ENCODE data around the gene SLC37A2. TPM values are rescaled to one million over a fixed set of nuclear protein-coding genes. Genes with fewer than 3 reads are reported as not detected.
A peak's percentile ranks its signal among the peaks of the same experiment; 100 is the strongest.

SLC37A2 gene
- total and polyA plus RNA-seq, 2 of the 13 experiments (the other 11 are each of a cell fraction or from before 2014, with no cell fraction given), result 4.6 to 7.1 TPM

GRCh38 chr11:125123947-125124617, 61.0 kb downstream of the SLC37A2 start (continued):
- TF ChIP-seq ZNF512 (CRISPR knock-in tag; IDR thresholded peaks at IDR 0.05), result no peak
- no peak for TF ChIP-seq ZNF160 (CRISPR knock-in tag; IDR thresholded peaks at IDR 0.05)
- TF ChIP-seq BRCA1 (CRISPR knock-in tag; IDR thresholded peaks at IDR 0.05), result no peak
- no peak for TF ChIP-seq CAMTA2 (CRISPR knock-in tag; IDR thresholded peaks at IDR 0.05; ENCODE audit: borderline replicate concordance)
- TF ChIP-seq GABPB1 (CRISPR knock-in tag; IDR thresholded peaks at IDR 0.05), result peak; percentile 87
- TF ChIP-seq ZNF607 (CRISPR knock-in tag; IDR thresholded peaks at IDR 0.05; ENCODE audit: borderline replicate concordance), result no peak
- TF ChIP-seq ZBTB37 (CRISPR knock-in tag; IDR thresholded peaks at IDR 0.05), result no peak
- TF ChIP-seq, protein P1, sequence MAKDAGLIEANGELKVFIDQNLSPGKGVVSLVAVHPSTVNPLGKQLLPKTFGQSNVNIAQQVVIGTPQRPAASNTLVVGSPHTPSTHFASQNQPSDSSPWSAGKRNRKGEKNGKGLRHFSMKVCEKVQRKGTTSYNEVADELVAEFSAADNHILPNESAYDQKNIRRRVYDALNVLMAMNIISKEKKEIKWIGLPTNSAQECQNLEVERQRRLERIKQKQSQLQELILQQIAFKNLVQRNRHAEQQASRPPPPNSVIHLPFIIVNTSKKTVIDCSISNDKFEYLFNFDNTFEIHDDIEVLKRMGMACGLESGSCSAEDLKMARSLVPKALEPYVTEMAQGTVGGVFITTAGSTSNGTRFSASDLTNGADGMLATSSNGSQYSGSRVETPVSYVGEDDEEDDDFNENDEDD (CRISPR knock-in tag; IDR thresholded peaks at IDR 0.05; ENCODE audit: borderline replicate concordance), result no peak
- TF ChIP-seq ZBTB7B (CRISPR knock-in tag; IDR thresholded peaks at IDR 0.05), result no peak
- no peak for TF ChIP-seq ZFP62 (CRISPR knock-in tag; IDR thresholded peaks at IDR 0.05)
- TF ChIP-seq, protein P2, sequence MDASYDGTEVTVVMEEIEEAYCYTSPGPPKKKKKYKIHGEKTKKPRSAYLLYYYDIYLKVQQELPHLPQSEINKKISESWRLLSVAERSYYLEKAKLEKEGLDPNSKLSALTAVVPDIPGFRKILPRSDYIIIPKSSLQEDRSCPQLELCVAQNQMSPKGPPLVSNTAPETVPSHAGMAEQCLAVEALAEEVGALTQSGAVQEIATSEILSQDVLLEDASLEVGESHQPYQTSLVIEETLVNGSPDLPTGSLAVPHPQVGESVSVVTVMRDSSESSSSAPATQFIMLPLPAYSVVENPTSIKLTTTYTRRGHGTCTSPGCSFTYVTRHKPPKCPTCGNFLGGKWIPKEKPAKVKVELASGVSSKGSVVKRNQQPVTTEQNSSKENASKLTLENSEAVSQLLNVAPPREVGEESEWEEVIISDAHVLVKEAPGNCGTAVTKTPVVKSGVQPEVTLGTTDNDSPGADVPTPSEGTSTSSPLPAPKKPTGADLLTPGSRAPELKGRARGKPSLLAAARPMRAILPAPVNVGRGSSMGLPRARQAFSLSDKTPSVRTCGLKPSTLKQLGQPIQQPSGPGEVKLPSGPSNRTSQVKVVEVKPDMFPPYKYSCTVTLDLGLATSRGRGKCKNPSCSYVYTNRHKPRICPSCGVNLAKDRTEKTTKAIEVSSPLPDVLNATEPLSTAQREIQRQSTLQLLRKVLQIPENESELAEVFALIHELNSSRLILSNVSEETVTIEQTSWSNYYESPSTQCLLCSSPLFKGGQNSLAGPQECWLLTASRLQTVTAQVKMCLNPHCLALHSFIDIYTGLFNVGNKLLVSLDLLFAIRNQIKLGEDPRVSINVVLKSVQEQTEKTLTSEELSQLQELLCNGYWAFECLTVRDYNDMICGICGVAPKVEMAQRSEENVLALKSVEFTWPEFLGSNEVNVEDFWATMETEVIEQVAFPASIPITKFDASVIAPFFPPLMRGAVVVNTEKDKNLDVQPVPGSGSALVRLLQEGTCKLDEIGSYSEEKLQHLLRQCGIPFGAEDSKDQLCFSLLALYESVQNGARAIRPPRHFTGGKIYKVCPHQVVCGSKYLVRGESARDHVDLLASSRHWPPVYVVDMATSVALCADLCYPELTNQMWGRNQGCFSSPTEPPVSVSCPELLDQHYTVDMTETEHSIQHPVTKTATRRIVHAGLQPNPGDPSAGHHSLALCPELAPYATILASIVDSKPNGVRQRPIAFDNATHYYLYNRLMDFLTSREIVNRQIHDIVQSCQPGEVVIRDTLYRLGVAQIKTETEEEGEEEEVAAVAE (CRISPR knock-in tag; IDR thresholded peaks at IDR 0.05; ENCODE audit: borderline replicate concordance), result no peak
- TF ChIP-seq IRF2 (CRISPR knock-in tag; IDR thresholded peaks at IDR 0.05), result no peak
- TF ChIP-seq ARID2 (CRISPR knock-in tag; IDR thresholded peaks at IDR 0.05; ENCODE audit: borderline replicate concordance), result no peak
- no peak for TF ChIP-seq TBP (CRISPR knock-in tag; IDR thresholded peaks at IDR 0.05)
